PC-3 (cell line): ENCODE measurements around the gene TRIM43B.

Experiments used
- EZH2 ChIP-seq: fragments of 300-600 bp; sonication (generic); IDR thresholded peaks from one replicate; pipeline ENCODE4 v1.6.1; 2017; ENCODE audit warnings: antibody characterized with exemption, mild to moderate bottlenecking, low read length; ENCODE audit not compliant: unreplicated experiment
- TF ChIP-seq, protein P1 (sequence below): fragments of 300-600 bp; sonication (generic); conservative IDR thresholded peaks from 2 replicates; pipeline ENCODE4 v1.5.1; 2017; ENCODE audit warnings: antibody characterized with exemption, low read depth, mild to moderate bottlenecking, low read length

DNA sequence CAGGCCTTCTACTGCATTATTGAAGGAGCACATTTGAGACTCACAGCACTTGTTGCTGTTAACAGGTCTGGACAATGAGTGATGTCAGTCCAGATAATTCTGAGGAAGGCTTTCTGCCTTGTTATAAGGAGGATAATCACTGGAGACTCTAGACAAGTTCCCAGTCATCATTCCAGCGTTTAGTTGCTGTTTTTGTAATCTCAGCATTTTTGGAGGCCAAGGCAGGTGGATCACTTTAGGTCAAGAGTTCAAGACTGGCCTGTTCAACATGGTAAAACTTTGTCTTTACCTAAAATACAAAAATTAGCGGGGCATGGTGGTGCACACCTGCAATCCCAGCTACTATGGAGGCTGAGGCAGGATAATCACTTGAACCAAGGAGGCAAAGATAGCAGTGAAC lies 39.6 kb upstream of the TRIM43B start:
- TF ChIP-seq, protein P1, sequence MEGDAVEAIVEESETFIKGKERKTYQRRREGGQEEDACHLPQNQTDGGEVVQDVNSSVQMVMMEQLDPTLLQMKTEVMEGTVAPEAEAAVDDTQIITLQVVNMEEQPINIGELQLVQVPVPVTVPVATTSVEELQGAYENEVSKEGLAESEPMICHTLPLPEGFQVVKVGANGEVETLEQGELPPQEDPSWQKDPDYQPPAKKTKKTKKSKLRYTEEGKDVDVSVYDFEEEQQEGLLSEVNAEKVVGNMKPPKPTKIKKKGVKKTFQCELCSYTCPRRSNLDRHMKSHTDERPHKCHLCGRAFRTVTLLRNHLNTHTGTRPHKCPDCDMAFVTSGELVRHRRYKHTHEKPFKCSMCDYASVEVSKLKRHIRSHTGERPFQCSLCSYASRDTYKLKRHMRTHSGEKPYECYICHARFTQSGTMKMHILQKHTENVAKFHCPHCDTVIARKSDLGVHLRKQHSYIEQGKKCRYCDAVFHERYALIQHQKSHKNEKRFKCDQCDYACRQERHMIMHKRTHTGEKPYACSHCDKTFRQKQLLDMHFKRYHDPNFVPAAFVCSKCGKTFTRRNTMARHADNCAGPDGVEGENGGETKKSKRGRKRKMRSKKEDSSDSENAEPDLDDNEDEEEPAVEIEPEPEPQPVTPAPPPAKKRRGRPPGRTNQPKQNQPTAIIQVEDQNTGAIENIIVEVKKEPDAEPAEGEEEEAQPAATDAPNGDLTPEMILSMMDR = no peak
- no peak for TF ChIP-seq EZH2
